ENCODE results near the gene YJEFN3.

Gene YJEFN3

GRCh38 chr19:19550485-19550929 is 21.8 kb downstream of the YJEFN3 start:
- Histone ChIP-seq H3K27ac (ENCODE audit: low read length) (no peak overlapping the region), H2AFZ (ENCODE audit: low read depth, low read length) (no peak overlapping the region), H3K9ac (ENCODE audit: low read length) (no peak overlapping the region), H3K4me1 (ENCODE audit: low read length) (no peaks in the 10 kb centered on the region), H3K27me3 (ENCODE audit: low read depth, low read length) (no peaks in the 10 kb centered on the region), H3K4me3 (ENCODE audit: low read length) (no peak overlapping the region), H4K20me1 (ENCODE audit: insufficient read depth, low read length) (no peaks in the 10 kb centered on the region), H3K36me3 (replicated peaks; ENCODE audit: low read depth, low read length) (no peaks in the 10 kb centered on the region), H3K4me2 (ENCODE audit: low read length) (no peak overlapping the region), H3K79me2 (ENCODE audit: low read length) (no peaks in the 10 kb centered on the region), H3K9me3 (ENCODE audit: insufficient read depth, low read length) (no peaks in the 10 kb centered on the region)
- TF ChIP-seq CTCF (IDR thresholded peaks at IDR 0.05; ENCODE audit: low read depth, low read length), result no peak
- TF ChIP-seq EZH2phosphoT487 (IDR thresholded peaks at IDR 0.05; ENCODE audit: low read depth), result no peak

GRCh38 chr19:19550972-19551852 is 22.5 kb downstream of the YJEFN3 start:
- H3K9me3 ChIP-seq (ENCODE audit: insufficient read depth, low read length), result no peaks in the 10 kb centered on the region
- H3K4me1 ChIP-seq (ENCODE audit: low read length), result no peaks in the 10 kb centered on the region
- H4K20me1 ChIP-seq (ENCODE audit: insufficient read depth, low read length), result no peaks in the 10 kb centered on the region
- no peak overlapping the region for H3K9ac ChIP-seq (ENCODE audit: low read length)
- H3K4me2 ChIP-seq (ENCODE audit: low read length), result no peak overlapping the region
- H3K79me2 ChIP-seq (ENCODE audit: low read length), result no peaks in the 10 kb centered on the region
- no peak overlapping the region for H3K27ac ChIP-seq (ENCODE audit: low read length)
- TF ChIP-seq EZH2phosphoT487 (IDR thresholded peaks at IDR 0.05; ENCODE audit: low read depth), result no peak
- no peak for TF ChIP-seq CTCF (IDR thresholded peaks at IDR 0.05; ENCODE audit: low read depth, low read length)
- no peaks in the 10 kb centered on the region for H3K27me3 ChIP-seq (ENCODE audit: low read depth, low read length)
- H3K4me3 ChIP-seq (ENCODE audit: low read length), result no peak overlapping the region
- H3K36me3 ChIP-seq (replicated peaks; ENCODE audit: low read depth, low read length), result no peaks in the 10 kb centered on the region
- H2AFZ ChIP-seq (ENCODE audit: low read depth, low read length), result no peak overlapping the region

- Histone ChIP-seq H4K20me1 (ENCODE audit: insufficient read depth, low read length) (no peaks in the 10 kb centered on the region), H3K79me2 (ENCODE audit: low read length) (no peaks in the 10 kb centered on the region), H3K9ac (ENCODE audit: low read length) (no peak overlapping the region), H3K4me2 (ENCODE audit: low read length) (no peak overlapping the region), H3K4me1 (ENCODE audit: low read length) (no peaks in the 10 kb centered on the region), H3K27ac (ENCODE audit: low read length) (no peak overlapping the region), H3K4me3 (ENCODE audit: low read length) (no peak overlapping the region), H3K27me3 (ENCODE audit: low read depth, low read length) (no peaks in the 10 kb centered on the region), H2AFZ (ENCODE audit: low read depth, low read length) (no peak overlapping the region), H3K36me3 (replicated peaks; ENCODE audit: low read depth, low read length) (no peaks in the 10 kb centered on the region), H3K9me3 (ENCODE audit: insufficient read depth, low read length) (no peaks in the 10 kb centered on the region)
- TF ChIP-seq CTCF (IDR thresholded peaks at IDR 0.05; ENCODE audit: low read depth, low read length) (no peak), EZH2phosphoT487 (IDR thresholded peaks at IDR 0.05; ENCODE audit: low read depth) (no peak)
Measured at GRCh38 chr19:19551853-19552192, 23.1 kb downstream of the YJEFN3 start.

GRCh38 chr19:19552798-19553197 is 24.1 kb downstream of the YJEFN3 start:
- no peaks in the 10 kb centered on the region for H4K20me1 ChIP-seq (ENCODE audit: insufficient read depth, low read length)

More at GRCh38 chr19:19552798-19553197, 24.1 kb downstream of the YJEFN3 start:
- no peak for TF ChIP-seq EZH2phosphoT487 (IDR thresholded peaks at IDR 0.05; ENCODE audit: low read depth)
- peak; percentile 43 for TF ChIP-seq CTCF (IDR thresholded peaks at IDR 0.05; ENCODE audit: low read depth, low read length)
- H2AFZ ChIP-seq (ENCODE audit: low read depth, low read length), result no peak overlapping the region
- H3K4me1 ChIP-seq (ENCODE audit: low read length), result no peaks in the 10 kb centered on the region
- no peaks in the 10 kb centered on the region for H3K27me3 ChIP-seq (ENCODE audit: low read depth, low read length)
- H3K79me2 ChIP-seq (ENCODE audit: low read length), result no peaks in the 10 kb centered on the region
- H3K36me3 ChIP-seq (replicated peaks; ENCODE audit: low read depth, low read length), result no peaks in the 10 kb centered on the region
- no peaks in the 10 kb centered on the region for H3K9me3 ChIP-seq (ENCODE audit: insufficient read depth, low read length)
- no peak overlapping the region for H3K4me2 ChIP-seq (ENCODE audit: low read length)
- no peak overlapping the region for H3K9ac ChIP-seq (ENCODE audit: low read length)
- no peak overlapping the region for H3K27ac ChIP-seq (ENCODE audit: low read length)
- H3K4me3 ChIP-seq (ENCODE audit: low read length), result no peak overlapping the region
